ENCODE measurements around the gene SRRM4.

SRRM4 gene

GRCh38 chr12:119176267-119177055 lies 195.1 kb downstream of the SRRM4 start:
- Histone ChIP-seq H3K4me1 (ENCODE audit: control insufficient read depth in 1 of 2, insufficient read depth in 2 of 2, low read length in 2 of 2) (peaks cover 0 to 6% of the 10 kb centered on the region in 2 donors), H3K9me3 (ENCODE audit: control insufficient read depth in 1 of 2, low read length in 2 of 2) (no peaks in the 10 kb centered on the region), H3K36me3 (ENCODE audit: control insufficient read depth in 1 of 2, insufficient read depth in 2 of 2, low read length in 2 of 2) (peaks cover 0 to 5% of the 10 kb centered on the region in 2 donors), H3K27ac (ENCODE audit: low read length) (peak overlapping the region; percentile 84), H3K4me3 (ENCODE audit: low read depth in 1 of 2, low read length in 2 of 2) (peak overlapping the region; percentile 45 to 53), H3K27me3 (ENCODE audit: low read depth, low read length) (no peaks in the 10 kb centered on the region)

GRCh38 chr12:119177056-119177325 lies 195.7 kb downstream of the SRRM4 start:
- H3K9me3 ChIP-seq (ENCODE audit: control insufficient read depth in 1 of 2, low read length in 2 of 2) = no peaks in the 10 kb centered on the region
- H3K36me3 ChIP-seq (ENCODE audit: control insufficient read depth in 1 of 2, insufficient read depth in 2 of 2, low read length in 2 of 2) = peaks cover 0 to 5% of the 10 kb centered on the region in 2 donors
- peak overlapping the region; percentile 19 for H3K27ac ChIP-seq (ENCODE audit: low read length)
- H3K4me3 ChIP-seq (ENCODE audit: low read depth in 1 of 2, low read length in 2 of 2) = peak overlapping the region in 1 of 2 donors; percentile 14
- H3K4me1 ChIP-seq (ENCODE audit: control insufficient read depth in 1 of 2, insufficient read depth in 2 of 2, low read length in 2 of 2) = peaks cover 0 to 11% of the 10 kb centered on the region in 2 donors
- H3K27me3 ChIP-seq (ENCODE audit: low read depth, low read length) = no peaks in the 10 kb centered on the region

GRCh38 chr12:119177724-119178380 lies 196.5 kb downstream of the SRRM4 start:
- H3K36me3 ChIP-seq (ENCODE audit: control insufficient read depth in 1 of 2, insufficient read depth in 2 of 2, low read length in 2 of 2) = peaks cover 0 to 5% of the 10 kb centered on the region in 2 donors
- H3K27ac ChIP-seq (ENCODE audit: low read length) = peak overlapping the region; percentile 39
- no peaks in the 10 kb centered on the region for H3K27me3 ChIP-seq (ENCODE audit: low read depth, low read length)
- H3K9me3 ChIP-seq (ENCODE audit: control insufficient read depth in 1 of 2, low read length in 2 of 2) = no peaks in the 10 kb centered on the region
- H3K4me1 ChIP-seq (ENCODE audit: control insufficient read depth in 1 of 2, insufficient read depth in 2 of 2, low read length in 2 of 2) = peaks cover 0 to 14% of the 10 kb centered on the region in 2 donors
- H3K4me3 ChIP-seq (ENCODE audit: low read depth in 1 of 2, low read length in 2 of 2) = peak overlapping the region in 1 of 2 donors; percentile 67

- H3K27ac ChIP-seq (ENCODE audit: low read length) = peak within 1 kb of the TSS; percentile 86
- no peaks in the 10 kb centered on the region for H3K27me3 ChIP-seq (ENCODE audit: low read depth, low read length)
- peak within 1 kb of the TSS; percentile 67 to 79 for H3K4me3 ChIP-seq (ENCODE audit: low read depth in 1 of 2, low read length in 2 of 2)
- peaks cover 0 to 23% of the 10 kb centered on the region in 2 donors for H3K4me1 ChIP-seq (ENCODE audit: control insufficient read depth in 1 of 2, insufficient read depth in 2 of 2, low read length in 2 of 2)
- H3K9me3 ChIP-seq (ENCODE audit: control insufficient read depth in 1 of 2, low read length in 2 of 2) = no peaks in the 10 kb centered on the region
- peaks cover 0 to 5% of the 10 kb centered on the region in 2 donors for H3K36me3 ChIP-seq (ENCODE audit: control insufficient read depth in 1 of 2, insufficient read depth in 2 of 2, low read length in 2 of 2)
Measured at GRCh38 chr12:119178544-119179334, 197.4 kb downstream of the SRRM4 start, which contains the start of gene HSPB8. HSPB8 (plus strand) TSS chr12:119178931; CDS start chr12:119179313, 382 bp downstream.

GRCh38 chr12:119179335-119180021 lies 198.1 kb downstream of the SRRM4 start:
- H3K27ac ChIP-seq (ENCODE audit: low read length) = peak overlapping the region; percentile 86
- peak overlapping the region; percentile 67 to 79 for H3K4me3 ChIP-seq (ENCODE audit: low read depth in 1 of 2, low read length in 2 of 2)
- H3K9me3 ChIP-seq (ENCODE audit: control insufficient read depth in 1 of 2, low read length in 2 of 2) = no peaks in the 10 kb centered on the region
- peaks cover 0 to 26% of the 10 kb centered on the region in 2 donors for H3K4me1 ChIP-seq (ENCODE audit: control insufficient read depth in 1 of 2, insufficient read depth in 2 of 2, low read length in 2 of 2)
- H3K36me3 ChIP-seq (ENCODE audit: control insufficient read depth in 1 of 2, insufficient read depth in 2 of 2, low read length in 2 of 2) = peaks cover 0 to 5% of the 10 kb centered on the region in 2 donors
- H3K27me3 ChIP-seq (ENCODE audit: low read depth, low read length) = no peaks in the 10 kb centered on the region

GRCh38 chr12:119180380-119181040 lies 199.2 kb downstream of the SRRM4 start:
- H3K4me1 ChIP-seq (ENCODE audit: control insufficient read depth in 1 of 2, insufficient read depth in 2 of 2, low read length in 2 of 2) = peaks cover 0 to 35% of the 10 kb centered on the region in 2 donors
- H3K27ac ChIP-seq (ENCODE audit: low read length) = peak overlapping the region; percentile 86
- peaks cover 0 to 5% of the 10 kb centered on the region in 2 donors for H3K36me3 ChIP-seq (ENCODE audit: control insufficient read depth in 1 of 2, insufficient read depth in 2 of 2, low read length in 2 of 2)
- H3K9me3 ChIP-seq (ENCODE audit: control insufficient read depth in 1 of 2, low read length in 2 of 2) = no peaks in the 10 kb centered on the region
- H3K27me3 ChIP-seq (ENCODE audit: low read depth, low read length) = no peaks in the 10 kb centered on the region
- peak overlapping the region; percentile 67 to 79 for H3K4me3 ChIP-seq (ENCODE audit: low read depth in 1 of 2, low read length in 2 of 2)

- Histone ChIP-seq H3K27ac (ENCODE audit: low read length) (peak overlapping the region; percentile 86), H3K9me3 (ENCODE audit: control insufficient read depth in 1 of 2, low read length in 2 of 2) (no peaks in the 10 kb centered on the region), H3K4me1 (ENCODE audit: control insufficient read depth in 1 of 2, insufficient read depth in 2 of 2, low read length in 2 of 2) (peaks cover 0 to 36% of the 10 kb centered on the region in 2 donors), H3K36me3 (ENCODE audit: control insufficient read depth in 1 of 2, insufficient read depth in 2 of 2, low read length in 2 of 2) (peaks cover 0 to 5% of the 10 kb centered on the region in 2 donors), H3K27me3 (ENCODE audit: low read depth, low read length) (no peaks in the 10 kb centered on the region), H3K4me3 (ENCODE audit: low read depth in 1 of 2, low read length in 2 of 2) (peak overlapping the region; percentile 67 to 79)
Measured at GRCh38 chr12:119181202-119181601, 199.9 kb downstream of the SRRM4 start.

- Histone ChIP-seq H3K27me3 (ENCODE audit: low read depth, low read length) (no peaks in the 10 kb centered on the region), H3K27ac (ENCODE audit: low read length) (no peak overlapping the region), H3K9me3 (ENCODE audit: control insufficient read depth in 1 of 2, low read length in 2 of 2) (no peaks in the 10 kb centered on the region), H3K4me1 (ENCODE audit: control insufficient read depth in 1 of 2, insufficient read depth in 2 of 2, low read length in 2 of 2) (peaks cover 0 to 44% of the 10 kb centered on the region in 2 donors), H3K36me3 (ENCODE audit: control insufficient read depth in 1 of 2, insufficient read depth in 2 of 2, low read length in 2 of 2) (peaks cover 5 to 6% of the 10 kb centered on the region in 2 donors), H3K4me3 (ENCODE audit: low read depth in 1 of 2, low read length in 2 of 2) (peak overlapping the region; percentile 67 to 79)
Measured at GRCh38 chr12:119181944-119182343, 200.6 kb downstream of the SRRM4 start.

- H3K4me3 ChIP-seq (ENCODE audit: low read depth in 1 of 2, low read length in 2 of 2) = peak overlapping the region; percentile 14 to 47
- H3K9me3 ChIP-seq (ENCODE audit: control insufficient read depth in 1 of 2, low read length in 2 of 2) = no peaks in the 10 kb centered on the region
- H3K4me1 ChIP-seq (ENCODE audit: control insufficient read depth in 1 of 2, insufficient read depth in 2 of 2, low read length in 2 of 2) = peaks cover 0 to 51% of the 10 kb centered on the region in 2 donors
- peak overlapping the region; percentile 48 for H3K27ac ChIP-seq (ENCODE audit: low read length)
- H3K27me3 ChIP-seq (ENCODE audit: low read depth, low read length) = no peaks in the 10 kb centered on the region
- H3K36me3 ChIP-seq (ENCODE audit: control insufficient read depth in 1 of 2, insufficient read depth in 2 of 2, low read length in 2 of 2) = peaks cover 5 to 8% of the 10 kb centered on the region in 2 donors
Measured at GRCh38 chr12:119182701-119183493, 201.6 kb downstream of the SRRM4 start.

Data from muscle layer of duodenum (tissue), 2 donors.